ENCODE measurements around the gene IL4R.

GRCh38 chr16:27402964-27403600 is 89.3 kb downstream of the IL4R start:
- TF ChIP-seq EP300 (IDR thresholded peaks at IDR 0.05) (no peak), CTCF (IDR thresholded peaks at IDR 0.05) (no peak)
